WTC11 (cell line): ENCODE results near the gene DLGAP5. TPM values are rescaled to one million over a fixed set of nuclear protein-coding genes. Genes with fewer than 3 reads are reported as not detected.

ENCODE experiments used
- ATAC-seq: fragments of 200-7000 bp; cut with Tn5 transposase; 2 replicates; pipeline ENCODE4 v1.10.0; 2021; ENCODE audit warnings: mild to moderate bottlenecking, moderate library complexity
- CTCF ChIA-PET: fragments of 300-600 bp; sonication (Branson Sonifier 250); formaldehyde crosslinking; loops from one replicate; lab custom pipeline; 2021; ENCODE audit warnings: antibody characterized with exemption; lab: Charles Lee
- POLR2A ChIA-PET: fragments of 350-600 bp; sonication (Branson Sonifier 250); formaldehyde crosslinking; loops from one replicate; lab custom pipeline; 2021; ENCODE audit warnings: antibody characterized with exemption; lab: Charles Lee
- DNase-seq: peaks from one replicate; pipeline ENCODE4 v3.0.0; 2021; ENCODE audit warnings: low spot score
- H3K27ac Mint-ChIP-seq: 2 replicates; pipeline ENCODE4 v1.8.0; 2021; ENCODE audit warnings: mixed read lengths
- H3K27me3 Mint-ChIP-seq: 2 replicates; pipeline ENCODE4 v1.8.0; 2021; ENCODE audit warnings: low read depth, mild to moderate bottlenecking, moderate library complexity, mixed read lengths
- H3K36me3 Mint-ChIP-seq: 2 replicates; pipeline ENCODE4 v1.8.0; 2021; ENCODE audit warnings: mixed read lengths
- H3K4me1 Mint-ChIP-seq: 2 replicates; pipeline ENCODE4 v1.8.0; 2022; ENCODE audit warnings: mixed read lengths
- H3K4me3 Mint-ChIP-seq: 2 replicates; pipeline ENCODE4 v1.8.0; 2021; ENCODE audit warnings: mild to moderate bottlenecking, moderate library complexity, mixed read lengths
- H3K9me3 Mint-ChIP-seq: 2 replicates; pipeline ENCODE4 v1.8.0; 2021; ENCODE audit warnings: mixed read lengths
- ATF1 ChIP-seq: sonication (generic); formaldehyde crosslinking; IDR thresholded peaks from 2 replicates; pipeline ENCODE4 v1.8.1; 2023; ENCODE audit warnings: mild to moderate bottlenecking, moderate library complexity, missing genetic modification reagents
- CREM ChIP-seq: sonication (generic); formaldehyde crosslinking; IDR thresholded peaks from 2 replicates; pipeline ENCODE4 v1.8.1; 2022; ENCODE audit warnings: mild to moderate bottlenecking, missing genetic modification reagents, moderate library complexity
- EMX1 ChIP-seq: fragments of 250-450 bp; sonication (Bioruptor Pico); IDR thresholded peaks from 2 replicates; pipeline ENCODE4 v1.8.0; 2021; ENCODE audit warnings: mild to moderate bottlenecking
- GTF2I ChIP-seq: fragments of 250-450 bp; sonication (Bioruptor Pico); conservative IDR thresholded peaks from 2 replicates; pipeline ENCODE4 v1.4.0; 2021; ENCODE audit warnings: mild to moderate bottlenecking
- NFE2L1 ChIP-seq: sonication (generic); formaldehyde crosslinking; IDR thresholded peaks from 2 replicates; pipeline ENCODE4 v1.8.1; 2023; ENCODE audit warnings: missing genetic modification reagents
- RELA ChIP-seq: sonication (generic); formaldehyde crosslinking; IDR thresholded peaks from 2 replicates; pipeline ENCODE4 v1.8.1; 2022; ENCODE audit warnings: missing genetic modification reagents, mild to moderate bottlenecking, borderline replicate concordance
- RORB ChIP-seq: fragments of 250-450 bp; sonication (Bioruptor Pico); IDR thresholded peaks from 2 replicates; pipeline ENCODE4 v1.9.0; 2021; ENCODE audit warnings: mild to moderate bottlenecking
- TCF7 ChIP-seq: sonication (generic); formaldehyde crosslinking; IDR thresholded peaks from 2 replicates; pipeline ENCODE4 v1.8.0; 2022; ENCODE audit warnings: mild to moderate bottlenecking, low read depth, missing genetic modification reagents, moderate library complexity
- ZNF396 ChIP-seq: fragments of 250-450 bp; sonication (Bioruptor Pico); IDR thresholded peaks from 2 replicates; pipeline ENCODE4 v1.8.0; 2021; ENCODE audit warnings: mild to moderate bottlenecking, moderate library complexity, borderline replicate concordance
- total RNA-seq: library from RNA; stranded (reverse); gene quantifications from 3 replicates; pipeline ENCODE4 v1.2.3, GENCODE V29; 2021
- TF ChIP-seq, protein P1 (sequence below): sonication (generic); formaldehyde crosslinking; IDR thresholded peaks from 2 replicates; pipeline ENCODE4 v1.8.0; 2023; ENCODE audit warnings: missing genetic modification reagents
- TF ChIP-seq, protein P2 (sequence below): fragments of 250-450 bp; sonication (Bioruptor Pico); IDR thresholded peaks from 2 replicates; pipeline ENCODE4 v1.9.0; 2021; ENCODE audit warnings: mild to moderate bottlenecking, borderline replicate concordance
- TF ChIP-seq, protein P3 (sequence below): fragments of 250-450 bp; sonication (Bioruptor Pico); conservative IDR thresholded peaks from 2 replicates; pipeline ENCODE4 v1.9.0; 2021; ENCODE audit warnings: mild to moderate bottlenecking
- TF ChIP-seq, protein P4 (sequence below): sonication (generic); formaldehyde crosslinking; IDR thresholded peaks from 2 replicates; pipeline ENCODE4 v1.8.0; 2023; ENCODE audit warnings: mild to moderate bottlenecking, missing genetic modification reagents
- TF ChIP-seq, protein P5 (sequence below): sonication (generic); formaldehyde crosslinking; IDR thresholded peaks from 2 replicates; pipeline ENCODE4 v1.8.1; 2023; ENCODE audit warnings: mild to moderate bottlenecking, moderate library complexity, missing genetic modification reagents
- TF ChIP-seq, protein P6 (sequence below): sonication (generic); formaldehyde crosslinking; conservative IDR thresholded peaks from 2 replicates; pipeline ENCODE4 v1.8.1; 2022; ENCODE audit warnings: mild to moderate bottlenecking, missing genetic modification reagents
- TF ChIP-seq, protein P7 (sequence below): sonication (generic); formaldehyde crosslinking; IDR thresholded peaks from 2 replicates; pipeline ENCODE4 v1.8.1; 2023; ENCODE audit warnings: mild to moderate bottlenecking, missing genetic modification reagents

Gene DLGAP5
- total RNA-seq, 1 experiment from 2014 or later = 141 TPM

DNA sequence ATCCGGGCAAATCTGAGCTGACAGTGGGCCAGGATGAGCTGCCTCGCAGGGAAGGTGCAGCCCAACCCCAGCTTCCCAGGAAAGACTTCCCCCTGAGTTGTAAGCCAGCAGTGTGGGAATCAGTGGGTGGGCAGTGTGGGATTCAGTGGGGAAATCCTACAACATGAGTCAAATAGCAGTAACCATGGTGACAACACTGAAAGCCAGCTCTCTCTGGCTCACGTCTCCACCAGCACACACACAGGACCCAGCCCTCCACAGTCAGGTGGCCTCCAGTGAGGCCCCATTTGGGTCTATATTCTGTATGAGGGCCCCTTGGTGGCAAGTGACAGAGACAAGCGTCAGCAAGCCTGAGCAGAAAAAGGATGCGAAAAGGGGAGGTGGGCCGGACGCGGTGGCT is 68.3 kb downstream of the DLGAP5 start:
- CTCF ChIA-PET = interaction anchor here (1.5 to 2.2 kb wide), 2 partner anchors 12 to 15 kb away, joined by 4 to 7 read pairs; no protein-coding TSS in a partner anchor

More for the DNA sequence above, 68.3 kb downstream of the DLGAP5 start:
- TF ChIP-seq, protein P1, sequence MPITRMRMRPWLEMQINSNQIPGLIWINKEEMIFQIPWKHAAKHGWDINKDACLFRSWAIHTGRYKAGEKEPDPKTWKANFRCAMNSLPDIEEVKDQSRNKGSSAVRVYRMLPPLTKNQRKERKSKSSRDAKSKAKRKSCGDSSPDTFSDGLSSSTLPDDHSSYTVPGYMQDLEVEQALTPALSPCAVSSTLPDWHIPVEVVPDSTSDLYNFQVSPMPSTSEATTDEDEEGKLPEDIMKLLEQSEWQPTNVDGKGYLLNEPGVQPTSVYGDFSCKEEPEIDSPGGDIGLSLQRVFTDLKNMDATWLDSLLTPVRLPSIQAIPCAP = no peak
- TF ChIP-seq EMX1 (CRISPR knock-in tag) (no peak), RELA (CRISPR knock-in tag) (no peak), NFE2L1 (CRISPR knock-in tag) (no peak), RORB (CRISPR knock-in tag) (no peak), ZNF396 (CRISPR knock-in tag) (no peak), GTF2I (CRISPR knock-in tag) (no peak), CREM (no peak), TCF7 (CRISPR knock-in tag) (no peak), ATF1 (CRISPR knock-in tag) (no peak)
- TF ChIP-seq, protein P2, sequence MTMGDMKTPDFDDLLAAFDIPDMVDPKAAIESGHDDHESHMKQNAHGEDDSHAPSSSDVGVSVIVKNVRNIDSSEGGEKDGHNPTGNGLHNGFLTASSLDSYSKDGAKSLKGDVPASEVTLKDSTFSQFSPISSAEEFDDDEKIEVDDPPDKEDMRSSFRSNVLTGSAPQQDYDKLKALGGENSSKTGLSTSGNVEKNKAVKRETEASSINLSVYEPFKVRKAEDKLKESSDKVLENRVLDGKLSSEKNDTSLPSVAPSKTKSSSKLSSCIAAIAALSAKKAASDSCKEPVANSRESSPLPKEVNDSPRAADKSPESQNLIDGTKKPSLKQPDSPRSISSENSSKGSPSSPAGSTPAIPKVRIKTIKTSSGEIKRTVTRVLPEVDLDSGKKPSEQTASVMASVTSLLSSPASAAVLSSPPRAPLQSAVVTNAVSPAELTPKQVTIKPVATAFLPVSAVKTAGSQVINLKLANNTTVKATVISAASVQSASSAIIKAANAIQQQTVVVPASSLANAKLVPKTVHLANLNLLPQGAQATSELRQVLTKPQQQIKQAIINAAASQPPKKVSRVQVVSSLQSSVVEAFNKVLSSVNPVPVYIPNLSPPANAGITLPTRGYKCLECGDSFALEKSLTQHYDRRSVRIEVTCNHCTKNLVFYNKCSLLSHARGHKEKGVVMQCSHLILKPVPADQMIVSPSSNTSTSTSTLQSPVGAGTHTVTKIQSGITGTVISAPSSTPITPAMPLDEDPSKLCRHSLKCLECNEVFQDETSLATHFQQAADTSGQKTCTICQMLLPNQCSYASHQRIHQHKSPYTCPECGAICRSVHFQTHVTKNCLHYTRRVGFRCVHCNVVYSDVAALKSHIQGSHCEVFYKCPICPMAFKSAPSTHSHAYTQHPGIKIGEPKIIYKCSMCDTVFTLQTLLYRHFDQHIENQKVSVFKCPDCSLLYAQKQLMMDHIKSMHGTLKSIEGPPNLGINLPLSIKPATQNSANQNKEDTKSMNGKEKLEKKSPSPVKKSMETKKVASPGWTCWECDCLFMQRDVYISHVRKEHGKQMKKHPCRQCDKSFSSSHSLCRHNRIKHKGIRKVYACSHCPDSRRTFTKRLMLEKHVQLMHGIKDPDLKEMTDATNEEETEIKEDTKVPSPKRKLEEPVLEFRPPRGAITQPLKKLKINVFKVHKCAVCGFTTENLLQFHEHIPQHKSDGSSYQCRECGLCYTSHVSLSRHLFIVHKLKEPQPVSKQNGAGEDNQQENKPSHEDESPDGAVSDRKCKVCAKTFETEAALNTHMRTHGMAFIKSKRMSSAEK (CRISPR knock-in tag) = no peak
- TF ChIP-seq, protein P3, sequence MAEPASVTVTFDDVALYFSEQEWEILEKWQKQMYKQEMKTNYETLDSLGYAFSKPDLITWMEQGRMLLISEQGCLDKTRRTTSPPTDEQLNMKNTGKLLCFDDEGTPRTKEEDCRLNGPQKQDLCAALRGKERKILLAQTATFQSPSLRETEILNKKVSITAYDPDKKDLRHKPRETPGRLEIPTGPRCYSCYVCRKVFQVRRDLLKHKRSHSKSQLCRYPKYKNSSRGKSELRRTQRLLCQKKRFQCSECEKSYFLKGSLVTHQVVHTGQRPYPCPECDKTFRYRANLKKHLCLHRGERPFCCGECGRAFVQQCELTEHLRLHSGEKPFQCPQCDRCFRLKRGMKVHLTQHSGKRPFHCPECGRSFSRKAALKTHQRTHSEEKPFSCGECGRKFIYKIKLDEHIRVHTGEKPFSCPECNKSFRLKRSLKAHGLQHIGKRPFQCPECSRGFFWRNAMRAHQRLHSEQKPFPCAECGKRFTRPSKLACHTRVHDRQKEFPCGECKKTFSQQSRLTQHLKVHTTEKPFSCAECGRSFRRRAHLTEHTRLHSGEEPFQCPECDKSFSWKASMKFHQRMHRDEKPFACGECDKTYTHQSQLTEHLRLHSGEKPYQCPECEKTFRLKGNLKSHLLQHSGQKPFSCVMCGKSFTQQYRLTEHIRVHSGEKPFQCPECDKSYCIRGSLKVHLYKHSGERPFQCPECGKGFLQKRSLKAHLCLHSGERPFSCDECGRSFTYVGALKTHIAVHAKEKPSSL (CRISPR knock-in tag) = no peak
- TF ChIP-seq, protein P4, sequence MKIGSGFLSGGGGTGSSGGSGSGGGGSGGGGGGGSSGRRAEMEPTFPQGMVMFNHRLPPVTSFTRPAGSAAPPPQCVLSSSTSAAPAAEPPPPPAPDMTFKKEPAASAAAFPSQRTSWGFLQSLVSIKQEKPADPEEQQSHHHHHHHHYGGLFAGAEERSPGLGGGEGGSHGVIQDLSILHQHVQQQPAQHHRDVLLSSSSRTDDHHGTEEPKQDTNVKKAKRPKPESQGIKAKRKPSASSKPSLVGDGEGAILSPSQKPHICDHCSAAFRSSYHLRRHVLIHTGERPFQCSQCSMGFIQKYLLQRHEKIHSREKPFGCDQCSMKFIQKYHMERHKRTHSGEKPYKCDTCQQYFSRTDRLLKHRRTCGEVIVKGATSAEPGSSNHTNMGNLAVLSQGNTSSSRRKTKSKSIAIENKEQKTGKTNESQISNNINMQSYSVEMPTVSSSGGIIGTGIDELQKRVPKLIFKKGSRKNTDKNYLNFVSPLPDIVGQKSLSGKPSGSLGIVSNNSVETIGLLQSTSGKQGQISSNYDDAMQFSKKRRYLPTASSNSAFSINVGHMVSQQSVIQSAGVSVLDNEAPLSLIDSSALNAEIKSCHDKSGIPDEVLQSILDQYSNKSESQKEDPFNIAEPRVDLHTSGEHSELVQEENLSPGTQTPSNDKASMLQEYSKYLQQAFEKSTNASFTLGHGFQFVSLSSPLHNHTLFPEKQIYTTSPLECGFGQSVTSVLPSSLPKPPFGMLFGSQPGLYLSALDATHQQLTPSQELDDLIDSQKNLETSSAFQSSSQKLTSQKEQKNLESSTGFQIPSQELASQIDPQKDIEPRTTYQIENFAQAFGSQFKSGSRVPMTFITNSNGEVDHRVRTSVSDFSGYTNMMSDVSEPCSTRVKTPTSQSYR (CRISPR knock-in tag) = no peak
- TF ChIP-seq, protein P5, sequence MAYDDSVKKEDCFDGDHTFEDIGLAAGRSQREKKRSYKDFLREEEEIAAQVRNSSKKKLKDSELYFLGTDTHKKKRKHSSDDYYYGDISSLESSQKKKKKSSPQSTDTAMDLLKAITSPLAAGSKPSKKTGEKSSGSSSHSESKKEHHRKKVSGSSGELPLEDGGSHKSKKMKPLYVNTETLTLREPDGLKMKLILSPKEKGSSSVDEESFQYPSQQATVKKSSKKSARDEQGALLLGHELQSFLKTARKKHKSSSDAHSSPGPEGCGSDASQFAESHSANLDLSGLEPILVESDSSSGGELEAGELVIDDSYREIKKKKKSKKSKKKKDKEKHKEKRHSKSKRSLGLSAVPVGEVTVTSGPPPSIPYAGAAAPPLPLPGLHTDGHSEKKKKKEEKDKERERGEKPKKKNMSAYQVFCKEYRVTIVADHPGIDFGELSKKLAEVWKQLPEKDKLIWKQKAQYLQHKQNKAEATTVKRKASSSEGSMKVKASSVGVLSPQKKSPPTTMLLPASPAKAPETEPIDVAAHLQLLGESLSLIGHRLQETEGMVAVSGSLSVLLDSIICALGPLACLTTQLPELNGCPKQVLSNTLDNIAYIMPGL (CRISPR knock-in tag) = no peak
- TF ChIP-seq, protein P6, sequence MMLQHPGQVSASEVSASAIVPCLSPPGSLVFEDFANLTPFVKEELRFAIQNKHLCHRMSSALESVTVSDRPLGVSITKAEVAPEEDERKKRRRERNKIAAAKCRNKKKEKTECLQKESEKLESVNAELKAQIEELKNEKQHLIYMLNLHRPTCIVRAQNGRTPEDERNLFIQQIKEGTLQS (CRISPR knock-in tag) = no peak
- TF ChIP-seq, protein P7, sequence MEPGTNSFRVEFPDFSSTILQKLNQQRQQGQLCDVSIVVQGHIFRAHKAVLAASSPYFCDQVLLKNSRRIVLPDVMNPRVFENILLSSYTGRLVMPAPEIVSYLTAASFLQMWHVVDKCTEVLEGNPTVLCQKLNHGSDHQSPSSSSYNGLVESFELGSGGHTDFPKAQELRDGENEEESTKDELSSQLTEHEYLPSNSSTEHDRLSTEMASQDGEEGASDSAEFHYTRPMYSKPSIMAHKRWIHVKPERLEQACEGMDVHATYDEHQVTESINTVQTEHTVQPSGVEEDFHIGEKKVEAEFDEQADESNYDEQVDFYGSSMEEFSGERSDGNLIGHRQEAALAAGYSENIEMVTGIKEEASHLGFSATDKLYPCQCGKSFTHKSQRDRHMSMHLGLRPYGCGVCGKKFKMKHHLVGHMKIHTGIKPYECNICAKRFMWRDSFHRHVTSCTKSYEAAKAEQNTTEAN (CRISPR knock-in tag) = no peak
- no peaks in the 10 kb centered on the region for H3K9me3 Mint-ChIP-seq
- peaks cover 5% of the 10 kb centered on the region for H3K4me1 Mint-ChIP-seq
- H3K36me3 Mint-ChIP-seq = no peaks in the 10 kb centered on the region
- POLR2A ChIA-PET = no interaction called here
- ATAC-seq = no peak
- DNase-seq = no peak
- H3K27me3 Mint-ChIP-seq = peaks cover 30% of the 10 kb centered on the region
- no peak overlapping the region for H3K4me3 Mint-ChIP-seq
- no peak overlapping the region for H3K27ac Mint-ChIP-seq
